BJ (cell line): Measurements from ENCODE around the gene ZBTB7A. TPM values are rescaled to one million over a fixed set of nuclear protein-coding genes. Genes with fewer than 3 reads are reported as not detected.

Experiments used
- CTCF ChIA-PET: fragments of 350-600 bp; formaldehyde crosslinking; extraction: SDS; loops from one replicate; lab custom pipeline; 2021; ENCODE audit warnings: antibody characterized with exemption, inconsistent platforms; lab: Yijun Ruan, JAX
- POLR2A ChIA-PET: fragments of 300-600 bp; sonication (Branson Sonifier 250); formaldehyde crosslinking; extraction: SDS; loops from one replicate; lab custom pipeline; 2021; ENCODE audit warnings: antibody characterized with exemption; lab: Charles Lee
- DNase-seq: peaks from one replicate; pipeline ENCODE4 v3.0.0-alpha.2; 2011; ENCODE audit warnings: low read depth
- H3K27me3 ChIP-seq: 2 replicates; pipeline ENCODE4 v1.6.0; 2011; ENCODE audit warnings: low read length; ENCODE audit not compliant: control insufficient read depth, insufficient read depth
- H3K36me3 ChIP-seq: 2 replicates; pipeline ENCODE4 v1.5.1; 2011; ENCODE audit warnings: low read length; ENCODE audit not compliant: control insufficient read depth, insufficient read depth
- H3K4me3 ChIP-seq: 2 replicates; pipeline ENCODE4 v1.5.1; 2011; ENCODE audit warnings: low read depth, mild to moderate bottlenecking, control low read depth, low read length
- CTCF ChIP-seq: IDR thresholded peaks from 2 replicates; pipeline ENCODE4 v1.5.1; 2011; ENCODE audit warnings: low read depth, mild to moderate bottlenecking, control low read depth, inconsistent platforms, low read length, moderate library complexity; ENCODE audit not compliant: insufficient read depth
- polyA plus RNA-seq: library from polyadenylated mRNA; depleted of rRNA; stranded (reverse); fragments of >200 nt; gene quantifications from 2 replicates; pipeline ENCODE4 v1.2.3, GENCODE V29; 2011

ZBTB7A gene
- polyA plus RNA-seq, 1 experiment = 7.5 TPM

GRCh38 chr19:4093643-4094175 lies 27.0 kb upstream of the ZBTB7A start:
- POLR2A ChIA-PET = no interaction called here
- Histone ChIP-seq H3K36me3 (peaks cover 28% of the 10 kb centered on the region), H3K4me3 (no peak overlapping the region), H3K27me3 (no peaks in the 10 kb centered on the region)
- no peak for TF ChIP-seq CTCF
- no peak for DNase-seq
- CTCF ChIA-PET = no interaction called here

- CTCF ChIA-PET = no interaction called here
- POLR2A ChIA-PET = no interaction called here
- no peak for DNase-seq
These were observed 23.9 kb upstream of the ZBTB7A start for GRCh38 chr19:4090356-4091220.

GRCh38 chr19:4089946-4090345 lies 23.2 kb upstream of the ZBTB7A start:
- DNase-seq = no peak
- POLR2A ChIA-PET = no interaction called here
- TF ChIP-seq CTCF = no peak
- H3K4me3 ChIP-seq = no peak overlapping the region
- no peaks in the 10 kb centered on the region for H3K27me3 ChIP-seq
- peaks cover 17% of the 10 kb centered on the region for H3K36me3 ChIP-seq
- CTCF ChIA-PET = interaction anchor here (0.7 kb wide), 1 partner anchor 41 kb away, joined by 3 read pairs; no protein-coding TSS in a partner anchor

More at GRCh38 chr19:4090356-4091220, 23.9 kb upstream of the ZBTB7A start:
- no peak overlapping the region for H3K4me3 ChIP-seq
- H3K36me3 ChIP-seq = peaks cover 19% of the 10 kb centered on the region
- no peaks in the 10 kb centered on the region for H3K27me3 ChIP-seq
- no peak for TF ChIP-seq CTCF

GRCh38 chr19:4089400-4089908 lies 22.8 kb upstream of the ZBTB7A start:
- Histone ChIP-seq H3K27me3 (no peaks in the 10 kb centered on the region), H3K36me3 (peaks cover 14% of the 10 kb centered on the region), H3K4me3 (no peak overlapping the region)
- ChIA-PET POLR2A (no interaction called here), CTCF (interaction anchor here (0.7 kb wide), 1 partner anchor 40 kb away, joined by 3 read pairs; no protein-coding TSS in a partner anchor)
- TF ChIP-seq CTCF = no peak
- DNase-seq = no peak

GRCh38 chr19:4088975-4089374 lies 22.3 kb upstream of the ZBTB7A start:
- Histone ChIP-seq H3K36me3 (peaks cover 11% of the 10 kb centered on the region), H3K27me3 (no peaks in the 10 kb centered on the region), H3K4me3 (no peak overlapping the region)
- ChIA-PET POLR2A (no interaction called here), CTCF (no interaction called here)
- no peak for TF ChIP-seq CTCF
- no peak for DNase-seq
